Measurements from ENCODE around the gene BOC. TPM values are rescaled to one million over a fixed set of nuclear protein-coding genes. Genes with fewer than 3 reads are reported as not detected.
A peak's percentile ranks its signal among the peaks of the same experiment; 100 is the strongest.

Gene BOC, protein sequence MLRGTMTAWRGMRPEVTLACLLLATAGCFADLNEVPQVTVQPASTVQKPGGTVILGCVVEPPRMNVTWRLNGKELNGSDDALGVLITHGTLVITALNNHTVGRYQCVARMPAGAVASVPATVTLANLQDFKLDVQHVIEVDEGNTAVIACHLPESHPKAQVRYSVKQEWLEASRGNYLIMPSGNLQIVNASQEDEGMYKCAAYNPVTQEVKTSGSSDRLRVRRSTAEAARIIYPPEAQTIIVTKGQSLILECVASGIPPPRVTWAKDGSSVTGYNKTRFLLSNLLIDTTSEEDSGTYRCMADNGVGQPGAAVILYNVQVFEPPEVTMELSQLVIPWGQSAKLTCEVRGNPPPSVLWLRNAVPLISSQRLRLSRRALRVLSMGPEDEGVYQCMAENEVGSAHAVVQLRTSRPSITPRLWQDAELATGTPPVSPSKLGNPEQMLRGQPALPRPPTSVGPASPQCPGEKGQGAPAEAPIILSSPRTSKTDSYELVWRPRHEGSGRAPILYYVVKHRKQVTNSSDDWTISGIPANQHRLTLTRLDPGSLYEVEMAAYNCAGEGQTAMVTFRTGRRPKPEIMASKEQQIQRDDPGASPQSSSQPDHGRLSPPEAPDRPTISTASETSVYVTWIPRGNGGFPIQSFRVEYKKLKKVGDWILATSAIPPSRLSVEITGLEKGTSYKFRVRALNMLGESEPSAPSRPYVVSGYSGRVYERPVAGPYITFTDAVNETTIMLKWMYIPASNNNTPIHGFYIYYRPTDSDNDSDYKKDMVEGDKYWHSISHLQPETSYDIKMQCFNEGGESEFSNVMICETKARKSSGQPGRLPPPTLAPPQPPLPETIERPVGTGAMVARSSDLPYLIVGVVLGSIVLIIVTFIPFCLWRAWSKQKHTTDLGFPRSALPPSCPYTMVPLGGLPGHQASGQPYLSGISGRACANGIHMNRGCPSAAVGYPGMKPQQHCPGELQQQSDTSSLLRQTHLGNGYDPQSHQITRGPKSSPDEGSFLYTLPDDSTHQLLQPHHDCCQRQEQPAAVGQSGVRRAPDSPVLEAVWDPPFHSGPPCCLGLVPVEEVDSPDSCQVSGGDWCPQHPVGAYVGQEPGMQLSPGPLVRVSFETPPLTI
- 100 to 1,000 TPM in 2 of 4 donors, 10 to 100 TPM in 2; 75.6 to 159 (median 105) TPM for total RNA-seq

DNA sequence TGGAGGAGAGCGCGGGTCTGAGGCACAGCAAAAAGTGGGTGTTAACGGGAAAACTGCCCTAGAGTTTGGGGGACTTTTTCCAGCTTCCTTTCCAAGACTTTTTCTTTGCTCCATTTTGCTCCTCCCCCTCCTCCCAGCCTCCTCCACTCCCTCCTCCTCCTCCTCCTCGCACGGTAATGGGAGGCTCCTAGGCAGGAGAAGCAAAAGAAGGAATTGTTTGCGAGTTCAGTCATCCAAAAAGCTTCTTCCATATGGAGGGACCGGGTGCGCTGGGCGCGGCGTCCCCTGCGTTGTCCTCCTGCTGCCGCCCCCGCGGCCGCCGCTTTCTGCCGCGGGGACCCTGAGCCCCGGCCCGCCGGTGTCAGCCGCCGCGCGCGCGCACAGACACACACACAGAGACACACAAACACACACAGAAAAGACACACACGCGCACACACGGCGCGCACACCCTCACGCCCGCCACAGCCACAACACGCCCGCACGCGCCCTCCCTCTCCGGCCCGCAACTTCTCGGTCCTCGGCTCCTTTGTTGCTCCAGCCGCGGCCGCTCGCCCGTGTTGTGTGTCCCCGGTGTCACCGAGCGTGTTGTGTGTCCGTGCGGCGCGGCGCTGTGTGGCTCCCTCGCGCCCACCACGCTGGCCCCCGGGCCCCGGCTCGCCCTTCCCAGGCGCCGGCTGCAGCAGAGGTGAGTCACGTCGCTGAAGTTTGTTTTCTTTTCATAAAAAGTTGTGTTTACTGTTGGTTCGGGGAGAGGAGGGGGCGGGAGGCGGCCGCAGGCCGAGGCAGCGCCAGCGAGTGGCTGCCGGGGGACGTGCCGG is at the start of gene BOC:
BOC (plus strand) TSS at position 228 of the 820 bp plus-strand sequence. CDS start 38,246 bp downstream, outside the sequence.
- peak within 1 kb of the TSS; percentile 75 for H3K4me3 ChIP-seq
- H3K27ac ChIP-seq, result peak within 1 kb of the TSS; percentile 95
- TF ChIP-seq POLR2A (IDR thresholded peaks at IDR 0.05) (peak in 1 of 2 donors; percentile 24), POLR2AphosphoS5 (IDR thresholded peaks at IDR 0.05) (peak in 1 of 3 donors; percentile 21), EP300 (IDR thresholded peaks at IDR 0.05) (no peak)
- DNase-seq (ENCODE audit: low spot score in 2 of 2), result no peak
- WGBS, result under 1% methylated on average over 38 of the region's 76 CpGs
- no peaks in the 10 kb centered on the region for H3K9me3 ChIP-seq
- H3K36me3 ChIP-seq, result no peaks in the 10 kb centered on the region
- H3K4me1 ChIP-seq, result peaks cover 59% of the 10 kb centered on the region
- no peaks in the 10 kb centered on the region for H3K27me3 ChIP-seq

GRCh38 chr3:113161661-113162060 is 49.7 kb upstream of the BOC start:
- no peaks in the 10 kb centered on the region for H3K9me3 ChIP-seq
- H3K27me3 ChIP-seq, result no peaks in the 10 kb centered on the region
- H3K4me1 ChIP-seq, result peaks cover 20% of the 10 kb centered on the region
- H3K4me3 ChIP-seq, result no peak overlapping the region
- DNase-seq (ENCODE audit: low spot score in 2 of 2), result no peak
- 82% methylated on average over 4 of the region's 4 CpGs for WGBS
- no peaks in the 10 kb centered on the region for H3K36me3 ChIP-seq
- H3K27ac ChIP-seq, result no peak overlapping the region
- no peak for TF ChIP-seq POLR2A (IDR thresholded peaks at IDR 0.05)
- TF ChIP-seq EP300 (IDR thresholded peaks at IDR 0.05), result no peak
- TF ChIP-seq POLR2AphosphoS5 (IDR thresholded peaks at IDR 0.05), result no peak
- TF ChIP-seq CTCF (IDR thresholded peaks at IDR 0.05), result no peak

GRCh38 chr3:113163152-113163551 is 48.2 kb upstream of the BOC start:
- Histone ChIP-seq H3K27me3 (no peaks in the 10 kb centered on the region), H3K4me3 (no peak overlapping the region), H3K4me1 (peaks cover 32% of the 10 kb centered on the region), H3K27ac (no peak overlapping the region), H3K36me3 (no peaks in the 10 kb centered on the region), H3K9me3 (no peaks in the 10 kb centered on the region)
- TF ChIP-seq POLR2A (IDR thresholded peaks at IDR 0.05) (no peak), CTCF (IDR thresholded peaks at IDR 0.05) (no peak), POLR2AphosphoS5 (IDR thresholded peaks at IDR 0.05) (no peak), EP300 (IDR thresholded peaks at IDR 0.05) (no peak)
- 86% methylated on average over 6 of the region's 6 CpGs for WGBS
- DNase-seq (ENCODE audit: low spot score in 2 of 2), result no peak

DNA sequence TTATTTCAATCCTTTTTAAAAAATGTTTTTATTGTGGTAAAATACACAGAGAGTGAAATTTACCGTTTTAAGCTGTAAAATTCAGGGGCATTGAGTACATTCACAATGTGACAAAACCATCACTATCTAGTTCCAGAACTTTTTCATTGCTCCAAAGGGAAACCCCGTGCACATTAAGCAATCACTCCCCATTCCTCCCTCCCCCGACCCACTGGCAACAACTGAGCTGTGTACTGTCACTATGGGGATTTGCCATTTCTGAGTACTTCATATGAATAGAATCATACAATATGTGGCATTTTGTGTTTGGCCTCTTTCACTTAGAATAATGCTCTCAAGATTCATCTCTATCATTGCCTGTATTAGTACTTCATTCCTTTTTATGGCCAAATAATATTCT is 45.5 kb upstream of the BOC start:
- no peaks in the 10 kb centered on the region for H3K9me3 ChIP-seq
- H3K27ac ChIP-seq, result peak overlapping the region; percentile 74
- no peak overlapping the region for H3K4me3 ChIP-seq
- no peak for TF ChIP-seq POLR2AphosphoS5 (IDR thresholded peaks at IDR 0.05)
- TF ChIP-seq EP300 (IDR thresholded peaks at IDR 0.05), result no peak
- no peak for TF ChIP-seq POLR2A (IDR thresholded peaks at IDR 0.05)
- no peak for TF ChIP-seq CTCF (IDR thresholded peaks at IDR 0.05)
- H3K4me1 ChIP-seq, result peaks cover 49% of the 10 kb centered on the region
- no peaks in the 10 kb centered on the region for H3K27me3 ChIP-seq
- DNase-seq (ENCODE audit: low spot score in 2 of 2), result no peak
- H3K36me3 ChIP-seq, result no peaks in the 10 kb centered on the region
- 30% methylated on average over 3 of the region's 3 CpGs for WGBS

GRCh38 chr3:113166357-113166718 is 45.0 kb upstream of the BOC start:
- H3K27ac ChIP-seq, result peak overlapping the region; percentile 74
- 55% methylated on average over 1 of the region's 1 CpG for WGBS
- H3K4me3 ChIP-seq, result no peak overlapping the region
- no peaks in the 10 kb centered on the region for H3K27me3 ChIP-seq
- H3K4me1 ChIP-seq, result peaks cover 49% of the 10 kb centered on the region
- H3K9me3 ChIP-seq, result no peaks in the 10 kb centered on the region
- no peak for TF ChIP-seq EP300 (IDR thresholded peaks at IDR 0.05)
- TF ChIP-seq POLR2AphosphoS5 (IDR thresholded peaks at IDR 0.05), result no peak
- no peak for TF ChIP-seq POLR2A (IDR thresholded peaks at IDR 0.05)
- no peak for TF ChIP-seq CTCF (IDR thresholded peaks at IDR 0.05)
- no peak for DNase-seq (ENCODE audit: low spot score in 2 of 2)
- H3K36me3 ChIP-seq, result no peaks in the 10 kb centered on the region
